Medulla oblongata (tissue), 1 donor: ENCODE data around the gene TERT.

Source experiments
- DNase-seq: peaks from one replicate; pipeline ENCODE4 v3.0.0-alpha.2; 2015; ENCODE audit errors: extremely low spot score

TERT gene

GRCh38 chr5:1206521-1207412, 88.1 kb downstream of the TERT start:
- DNase-seq: no peak

GRCh38 chr5:1205255-1206180, 89.3 kb downstream of the TERT start:
- no peak for DNase-seq

GRCh38 chr5:1204693-1205242, 90.1 kb downstream of the TERT start:
- peak; percentile 19 for DNase-seq

- DNase-seq: no peak
Measured at GRCh38 chr5:1203968-1204692, 90.7 kb downstream of the TERT start.

GRCh38 chr5:1203311-1203967, 91.4 kb downstream of the TERT start:
- no peak for DNase-seq
